GM18867 (cell line): ENCODE results near the gene MAT2A.
A peak's percentile ranks its signal among the peaks of the same experiment; 100 is the strongest.
"Not testable (repeated sequence)": the region's sequence is repeated elsewhere in the genome, so short reads cannot be mapped to it uniquely, and the experiment has no call there.

Experiments
- ATAC-seq: cut with Tn5 transposase; IDR thresholded peaks from one replicate; pipeline ENCODE4 v1.9.1; 2021; ENCODE audit warnings: mild to moderate bottlenecking, moderate library complexity; ENCODE audit not compliant: unreplicated experiment

Gene MAT2A

DNA sequence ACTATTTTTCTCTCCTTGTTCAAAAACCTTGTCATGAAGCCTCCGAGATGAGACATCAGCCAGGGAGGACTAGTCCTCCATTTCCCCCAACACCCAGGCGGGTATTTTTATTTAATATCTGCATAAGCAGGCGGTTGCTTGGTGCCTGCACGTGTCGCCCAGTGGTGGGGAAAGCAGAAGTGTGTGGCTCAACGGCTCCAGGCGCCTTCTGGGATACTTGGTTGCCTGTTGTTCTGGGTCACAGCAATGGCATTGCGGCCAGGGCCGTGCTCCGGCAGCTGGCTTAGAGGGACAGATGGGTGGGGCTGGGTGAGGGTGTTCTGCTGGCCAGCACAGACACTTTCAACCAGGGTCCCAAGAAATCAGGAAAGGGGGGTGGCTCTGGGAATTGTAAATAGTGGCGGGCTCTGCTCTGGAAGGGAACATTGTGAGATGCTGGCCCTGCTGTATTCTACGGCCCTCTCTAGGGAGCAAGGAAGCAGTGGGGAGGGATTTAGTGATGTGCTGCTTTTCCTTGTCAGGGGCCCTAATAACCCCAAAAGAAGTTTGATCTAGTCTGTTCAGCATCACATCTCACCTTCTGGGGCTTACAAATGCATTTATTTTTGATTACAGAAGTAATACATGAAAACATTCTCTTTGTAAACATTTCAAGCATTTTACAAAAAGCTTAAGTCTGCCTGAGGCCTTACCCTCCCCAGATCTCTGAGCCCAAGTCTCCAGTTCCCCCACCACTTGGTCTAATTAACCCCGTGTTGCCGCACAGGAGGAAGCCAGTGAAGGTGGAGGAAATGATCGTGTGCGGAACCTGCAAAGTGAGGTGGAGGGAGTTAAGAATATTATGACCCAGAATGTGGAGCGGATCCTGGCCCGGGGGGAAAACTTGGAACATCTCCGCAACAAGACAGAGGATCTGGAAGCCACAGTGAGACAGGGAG, 39.5 kb downstream of the MAT2A start:
- peak; percentile 39 for ATAC-seq

DNA sequence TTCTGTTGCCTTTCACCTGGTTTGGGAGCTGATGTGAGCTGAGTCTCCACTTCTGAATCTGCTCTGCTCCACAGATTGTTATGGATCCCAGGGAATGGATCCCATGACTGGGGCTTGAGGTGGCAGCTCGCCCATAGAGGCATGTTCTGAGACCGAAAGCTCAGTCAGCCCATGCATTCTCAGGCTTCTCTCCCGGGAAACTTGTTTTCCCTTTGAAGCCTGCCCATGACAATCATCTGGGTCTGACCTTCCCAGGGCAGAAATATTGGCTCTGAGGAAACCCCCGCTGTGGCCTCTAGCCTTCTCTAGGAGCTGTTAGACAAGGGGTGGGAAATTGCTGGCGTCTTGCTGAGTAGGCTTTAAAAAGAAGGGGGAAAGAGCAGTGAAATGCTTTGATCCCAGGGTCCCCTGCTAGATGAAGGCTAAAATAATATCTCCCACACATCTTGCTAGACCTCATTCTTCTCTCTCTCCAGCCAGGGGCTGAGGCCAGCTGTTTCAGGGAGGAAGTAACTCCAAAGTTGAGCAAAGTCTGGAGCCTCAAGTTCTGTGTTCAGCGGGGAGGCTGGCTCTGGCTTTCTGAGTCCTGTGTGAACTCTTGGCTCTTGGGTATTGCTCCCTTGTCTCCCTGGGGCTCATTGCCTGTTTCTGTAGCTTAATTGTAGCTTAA, 40.4 kb downstream of the MAT2A start:
- ATAC-seq: no peak

DNA sequence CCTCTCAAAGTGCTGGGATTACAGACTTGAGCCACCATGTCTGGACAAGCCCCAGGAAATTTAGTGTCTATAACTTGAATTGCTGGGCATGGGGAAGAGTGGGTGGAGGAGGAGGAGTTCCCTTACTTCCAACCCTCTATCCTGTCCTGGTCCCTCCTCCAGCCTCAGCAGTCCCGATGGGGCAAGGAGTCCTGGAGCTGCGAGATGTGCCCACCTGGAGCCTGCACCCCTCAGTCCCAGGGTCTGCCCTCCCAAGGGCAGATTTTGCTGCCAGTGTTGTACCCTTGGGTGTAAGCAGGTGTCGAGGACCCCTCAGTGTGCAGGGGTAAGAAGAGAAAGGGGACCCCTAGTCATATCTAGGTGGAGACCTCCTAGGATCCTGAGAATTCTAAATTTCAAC, 41.2 kb downstream of the MAT2A start:
- no peak for ATAC-seq

DNA sequence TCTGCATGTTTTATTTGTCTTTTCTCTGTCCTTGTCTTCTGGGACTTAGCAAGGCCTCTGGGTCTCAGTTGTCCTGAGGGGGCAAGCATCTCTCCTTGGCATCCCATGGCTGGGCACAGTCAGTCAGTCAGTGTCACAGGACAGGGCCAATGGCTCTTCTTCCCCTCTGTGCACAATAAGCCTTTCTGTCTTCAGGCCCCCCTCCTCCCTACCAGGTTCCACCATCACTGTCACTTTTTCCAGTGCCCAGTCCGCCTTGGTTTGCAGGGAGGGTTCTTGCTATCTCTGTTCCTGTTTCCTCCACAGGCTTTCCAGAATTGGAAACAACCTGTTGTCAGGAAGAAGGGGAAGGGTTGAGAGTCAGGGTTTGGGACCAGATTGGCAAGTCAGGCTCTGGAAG, 43.5 kb downstream of the MAT2A start:
- ATAC-seq: no peak

DNA sequence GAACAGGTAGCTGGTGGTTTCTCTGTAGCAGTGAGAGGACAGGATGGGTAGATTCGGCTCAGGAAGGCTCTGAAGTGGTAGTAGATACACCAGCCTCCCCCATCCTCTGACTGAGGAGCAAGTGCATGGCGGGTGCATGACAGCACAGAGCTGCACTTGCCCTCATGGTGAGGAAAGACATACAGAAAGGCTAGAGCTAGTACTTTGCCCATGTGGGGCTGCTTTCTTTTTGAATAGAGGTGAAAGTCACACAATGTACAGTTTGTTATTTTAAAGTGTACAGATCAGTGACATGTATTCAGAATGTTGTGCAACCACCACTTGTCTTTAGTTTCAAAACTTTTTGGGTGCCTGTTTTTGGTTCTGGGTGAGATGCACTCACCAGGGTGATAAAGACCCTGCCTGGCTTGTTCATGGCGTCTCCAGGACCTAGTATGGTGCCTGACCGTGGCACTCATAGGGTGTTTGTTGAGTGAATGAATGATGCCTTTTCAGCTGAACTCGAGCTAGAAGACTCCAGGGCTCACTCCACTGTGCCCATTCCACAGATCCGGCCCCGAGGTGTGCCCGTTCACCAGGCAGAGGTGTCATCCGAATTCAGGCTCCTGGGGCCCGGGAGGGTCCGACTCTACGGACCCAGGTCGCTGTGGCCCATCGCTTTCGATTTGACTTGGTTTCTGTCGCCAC, 44.8 kb downstream of the MAT2A start:
- ATAC-seq: peak; percentile 70

DNA sequence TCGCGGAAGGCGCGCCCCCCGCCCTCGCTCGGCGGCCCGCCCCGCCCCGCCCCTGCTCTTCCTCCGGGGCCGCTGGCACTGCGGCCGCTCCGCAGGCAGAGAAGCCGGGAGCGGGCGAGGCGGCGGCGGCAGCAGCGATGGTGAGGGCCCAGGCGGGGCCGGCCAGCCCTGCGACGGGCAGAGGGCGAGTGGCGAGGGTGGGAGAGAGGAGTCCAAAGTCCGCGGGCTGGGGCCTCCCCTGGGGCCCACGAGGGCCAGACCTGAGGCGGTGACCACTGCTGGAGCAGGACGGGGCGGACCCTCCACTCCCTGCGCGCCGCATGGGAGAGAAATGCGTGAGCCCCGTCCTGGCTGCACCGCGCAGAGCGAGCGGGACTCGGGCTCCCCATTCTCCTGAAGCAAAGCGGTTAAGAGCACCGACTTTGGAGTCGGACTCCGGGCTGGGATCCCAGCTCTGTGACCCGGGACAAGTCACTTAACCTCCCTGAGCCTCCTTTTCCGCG, 45.4 kb downstream of the MAT2A start, which contains the start of gene VAMP5:
Gene VAMP5 (plus strand): TSS at position 78 of the 503 bp plus-strand sequence. CDS start 60 bp downstream, at position 138.
- peak; percentile 37 for ATAC-seq

DNA sequence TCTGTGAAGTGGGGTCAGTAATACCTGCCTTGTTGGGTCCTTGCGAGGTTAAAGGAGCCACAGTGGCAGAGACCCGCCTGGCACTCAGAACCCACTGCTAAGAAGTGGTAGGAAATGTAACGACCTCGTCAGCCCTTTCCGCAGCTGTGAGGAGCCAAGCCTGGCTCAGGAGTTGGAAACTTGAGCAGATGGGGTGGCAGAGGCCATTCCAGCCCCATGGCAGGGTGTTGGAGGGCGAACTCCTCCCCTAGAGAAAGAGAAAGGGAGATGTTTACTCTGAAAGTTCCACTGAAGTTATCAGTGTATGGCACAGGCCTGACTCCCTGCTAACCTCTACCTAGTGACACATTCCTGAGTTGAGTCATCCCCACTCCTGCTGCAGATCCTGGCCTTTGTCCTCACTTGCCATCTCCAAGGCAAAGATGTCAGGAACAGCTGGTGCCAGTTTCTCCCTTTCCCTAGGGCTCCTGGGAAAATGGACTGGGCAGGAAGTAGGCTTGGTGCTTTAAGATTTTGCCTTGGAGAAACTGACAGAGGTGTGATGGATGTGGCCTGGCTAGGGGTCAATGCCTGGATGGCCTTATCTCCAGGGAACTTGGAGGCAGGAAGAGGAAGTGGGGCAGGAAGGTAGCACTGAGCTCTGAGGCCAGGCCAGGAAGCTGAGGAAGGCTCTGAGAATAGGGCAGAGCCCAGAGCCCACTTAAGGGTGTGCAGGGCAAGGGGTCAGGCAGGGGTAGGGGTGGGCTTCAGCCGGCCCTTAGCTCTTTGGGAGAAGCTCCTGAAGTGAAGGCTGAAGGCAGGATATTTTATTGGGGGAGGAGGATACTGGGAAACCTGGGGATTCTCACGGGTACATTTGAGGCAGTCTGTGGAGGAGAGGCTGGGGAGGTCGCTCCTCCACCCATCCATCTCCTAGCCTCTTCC, 46.2 kb downstream of the MAT2A start:
- ATAC-seq: peak; percentile 38

DNA sequence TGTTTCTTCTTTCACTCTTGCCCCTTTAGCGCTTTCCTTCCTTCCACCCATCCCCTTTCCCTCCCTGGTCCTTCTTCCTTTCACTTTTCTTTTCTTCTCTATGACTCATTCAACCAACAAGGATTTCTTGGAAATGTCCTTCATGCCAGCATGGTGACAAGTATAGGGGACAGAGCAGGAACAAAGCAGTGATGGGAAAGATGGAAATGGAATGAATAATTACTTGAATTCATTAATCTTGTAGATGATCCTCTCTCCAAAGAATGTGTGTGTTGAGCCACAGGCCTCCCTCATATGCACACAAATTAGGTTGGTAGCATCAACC, 46.8 kb downstream of the MAT2A start:
- ATAC-seq: no peak

DNA sequence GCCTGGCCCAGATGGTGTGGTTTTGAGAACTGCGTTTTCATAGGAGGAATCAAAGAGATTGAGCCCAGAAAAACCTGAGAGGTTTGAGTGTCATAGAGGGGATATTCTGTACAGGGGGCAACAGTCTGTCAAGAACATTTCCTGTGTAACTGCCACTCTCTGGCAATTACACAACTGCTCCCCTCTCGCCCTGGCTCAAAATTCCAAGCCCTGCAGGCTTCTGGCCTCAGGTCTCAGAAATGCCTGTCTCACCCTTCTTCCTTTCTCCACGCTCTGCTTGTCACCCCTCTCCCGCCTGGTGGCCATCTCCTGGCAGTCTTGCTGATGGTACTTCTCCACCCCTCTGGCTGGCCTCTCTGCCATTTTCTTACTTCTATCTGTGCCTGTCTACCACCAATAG, 49.3 kb downstream of the MAT2A start:
- ATAC-seq: no peak

DNA sequence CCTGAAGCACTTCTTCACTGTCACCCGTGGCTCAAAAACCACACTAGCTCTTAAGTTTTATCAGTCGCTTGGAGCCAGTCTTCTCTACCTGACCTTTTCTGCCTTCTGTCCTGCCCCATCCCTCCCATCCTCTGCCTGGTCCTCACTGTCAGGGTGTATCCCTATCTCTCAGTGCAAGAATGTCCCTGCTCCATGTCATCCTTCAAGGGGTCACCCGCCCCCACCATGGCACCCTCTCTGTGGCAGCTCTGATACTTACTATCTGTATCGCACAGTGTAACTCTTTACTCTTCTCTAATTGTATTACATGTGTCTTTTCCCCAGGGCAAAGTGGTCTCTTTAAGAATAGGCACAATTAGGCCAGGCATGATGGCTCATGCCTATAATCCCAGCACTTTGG, 49.7 kb downstream of the MAT2A start:
- no peak for ATAC-seq

DNA sequence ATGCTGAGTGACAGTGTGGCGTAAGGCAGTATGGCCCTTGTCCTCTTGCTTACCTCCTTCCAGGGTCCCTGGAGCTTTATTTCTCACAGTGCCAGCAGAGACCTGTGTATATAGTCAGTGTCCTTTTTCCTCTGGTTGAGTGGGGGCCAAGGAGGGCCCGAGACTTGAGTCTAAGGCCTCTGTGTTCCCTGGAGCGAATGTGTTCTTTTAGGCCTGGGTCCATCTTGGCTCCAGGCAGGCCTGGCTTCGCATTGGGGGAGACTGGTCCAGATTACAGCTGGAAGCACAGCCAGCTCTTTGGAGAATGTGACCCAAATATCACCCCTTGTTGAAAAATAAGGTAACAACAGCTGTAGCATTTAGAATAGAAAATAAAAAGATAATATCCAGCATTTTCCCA, 50.2 kb downstream of the MAT2A start:
- no peak for ATAC-seq

DNA sequence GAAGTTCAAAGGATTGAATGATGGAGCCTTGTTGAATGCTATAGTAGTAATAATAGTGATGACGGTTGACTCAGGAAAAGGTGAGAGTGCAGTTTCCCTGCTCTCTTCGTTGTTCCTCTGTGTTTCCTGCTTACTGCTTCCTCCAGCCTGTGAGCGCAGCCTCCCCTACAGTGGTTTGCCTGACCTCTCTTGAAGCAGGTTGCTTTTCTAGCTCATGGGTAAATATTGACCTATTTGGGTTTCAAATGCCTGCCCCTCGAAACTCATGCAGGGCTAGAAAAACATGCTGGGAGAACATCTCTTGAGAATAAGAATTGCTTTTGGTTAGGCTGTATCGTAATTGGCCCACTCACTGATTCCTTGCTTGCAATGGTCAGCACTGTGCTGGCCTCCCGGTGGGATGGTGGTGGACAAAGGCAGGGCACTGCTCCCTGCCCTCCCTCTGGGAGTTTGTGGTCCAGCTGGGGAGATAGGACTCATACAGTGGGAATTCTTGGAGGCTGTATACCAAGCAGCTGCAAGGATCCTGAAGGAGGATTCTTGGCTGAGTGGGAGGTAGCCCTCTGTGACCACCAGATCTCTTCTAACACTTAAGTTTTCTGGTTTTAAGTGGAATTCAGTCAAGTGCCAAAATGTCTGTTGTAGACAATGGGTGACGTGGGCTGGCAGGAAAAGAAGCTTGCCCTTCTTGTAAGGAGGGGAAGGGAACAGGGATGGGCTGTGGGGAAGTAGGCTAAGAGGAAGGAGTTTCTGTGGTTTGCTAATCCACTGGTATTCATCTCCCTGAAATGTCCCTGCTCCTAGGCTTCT, 51.2 kb downstream of the MAT2A start:
- ATAC-seq: no peak

DNA sequence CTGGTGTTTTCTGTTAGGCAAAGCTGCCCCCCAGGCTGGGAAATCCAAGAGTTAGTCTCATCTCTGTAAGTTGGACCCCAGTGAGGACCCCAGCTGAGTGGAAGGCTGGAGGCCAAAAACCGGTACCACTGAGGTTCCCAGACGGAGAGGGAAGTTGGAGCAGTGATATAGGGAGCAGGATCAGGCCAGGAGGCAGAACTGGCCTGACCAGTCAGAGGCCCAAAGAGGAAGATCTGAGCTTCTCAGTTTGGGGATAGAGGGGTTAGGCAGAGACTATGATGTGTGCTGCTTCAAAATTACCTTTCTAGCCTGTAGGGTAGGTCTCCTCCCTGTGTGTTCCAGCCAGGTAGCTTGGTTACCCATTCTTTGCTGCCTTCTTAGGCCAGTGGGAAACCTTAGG, 52.0 kb downstream of the MAT2A start:
- no peak for ATAC-seq

DNA sequence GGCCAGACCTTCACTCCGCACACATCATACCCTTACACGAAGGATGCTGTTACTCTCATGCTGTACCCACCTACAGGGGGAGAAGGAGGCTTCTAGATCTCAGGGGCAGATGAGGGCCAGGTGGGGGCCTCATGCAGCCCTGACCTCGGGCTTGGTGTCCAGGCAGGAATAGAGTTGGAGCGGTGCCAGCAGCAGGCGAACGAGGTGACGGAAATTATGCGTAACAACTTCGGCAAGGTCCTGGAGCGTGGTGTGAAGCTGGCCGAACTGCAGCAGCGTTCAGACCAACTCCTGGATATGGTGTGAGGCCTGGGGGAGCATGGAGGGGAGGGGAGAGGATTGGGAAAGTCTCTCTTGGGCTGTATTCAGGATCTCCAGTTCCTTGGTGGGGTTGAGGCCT, 52.6 kb downstream of the MAT2A start:
- ATAC-seq: no peak

DNA sequence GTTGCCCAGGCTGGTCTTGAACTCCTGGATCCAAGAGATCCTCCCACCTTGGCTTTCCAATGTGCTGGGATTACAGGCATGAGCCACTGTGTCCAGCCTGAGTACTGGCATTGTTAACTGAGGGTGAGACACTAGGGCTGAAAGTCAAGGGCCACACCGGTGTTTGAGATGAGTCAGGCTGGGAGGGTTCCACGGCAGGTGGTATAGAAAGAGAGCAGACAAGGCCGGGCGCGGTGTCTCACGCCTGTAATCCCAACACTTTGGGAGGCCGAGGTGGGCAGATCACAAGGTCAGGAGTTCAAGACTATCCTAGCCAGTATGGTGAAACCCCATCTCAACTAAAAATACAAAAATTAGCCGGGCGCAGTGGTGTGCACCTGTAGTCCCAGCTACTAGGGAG, 53.3 kb downstream of the MAT2A start:
- not testable (repeated sequence) for ATAC-seq

DNA sequence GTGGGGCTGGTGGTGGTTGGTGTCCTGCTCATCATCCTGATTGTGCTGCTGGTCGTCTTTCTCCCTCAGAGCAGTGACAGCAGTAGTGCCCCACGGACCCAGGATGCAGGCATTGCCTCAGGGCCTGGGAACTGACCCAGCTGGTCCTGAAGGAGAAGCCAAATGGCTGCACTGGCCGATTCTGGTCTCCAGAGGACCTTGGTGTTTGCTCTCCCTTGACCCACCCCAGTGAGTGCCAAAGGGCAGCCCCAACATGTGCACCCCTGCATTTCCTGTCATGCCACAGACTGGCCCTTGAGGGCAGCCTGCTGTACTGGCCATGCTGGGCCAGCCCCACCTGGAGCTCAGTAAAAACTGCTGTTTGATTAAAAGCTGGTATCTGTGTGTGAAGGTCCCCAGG, 54.1 kb downstream of the MAT2A start:
- ATAC-seq: no peak
